Measurements from ENCODE around the gene STPG1. TPM values are rescaled to one million over a fixed set of nuclear protein-coding genes. Genes with fewer than 3 reads are reported as not detected.

Gene STPG1
- total RNA-seq, 1 experiment from 2014 or later = 14.9 TPM

- peak overlapping the region; percentile 67 for H2AFZ ChIP-seq (ENCODE audit: low read length)
- H3K27ac ChIP-seq (ENCODE audit: low read length) = peak overlapping the region; percentile 75
- H3K79me2 ChIP-seq (ENCODE audit: low read length) = no peaks in the 10 kb centered on the region
- peak overlapping the region; percentile 64 for H3K9ac ChIP-seq (ENCODE audit: low read length)
- BruUV-seq (replicated peaks) = TSS peak; percentile 56
- peak overlapping the region; percentile 89 for H3K4me2 ChIP-seq (ENCODE audit: low read length)
- ATAC-seq (peak; percentile 67), DNase-seq (peak; percentile 84)
- H3K36me3 ChIP-seq (ENCODE audit: low read depth, low read length) = no peaks in the 10 kb centered on the region
- intact Hi-C loops (cut with micrococcal nuclease) = loop anchor here (1.0 to 5.0 kb wide), 8 partner anchors 16 to 319 kb away; no protein-coding TSS in a partner anchor
- peaks cover 37% of the 10 kb centered on the region for H3K4me1 ChIP-seq (ENCODE audit: insufficient read depth, low read length)
- H3K27me3 ChIP-seq (ENCODE audit: low read length) = no peaks in the 10 kb centered on the region
- no peaks in the 10 kb centered on the region for H3F3A ChIP-seq (ENCODE audit: low read length, unreplicated experiment)
- no peaks in the 10 kb centered on the region for H3K9me2 ChIP-seq (replicated peaks; ENCODE audit: low read length)
- TF ChIP-seq EZH2phosphoT487 (IDR thresholded peaks at IDR 0.05; ENCODE audit: borderline replicate concordance, low read length) = no peak
- TF ChIP-seq CTCF (conservative IDR thresholded peaks at IDR 0.05; ENCODE audit: low read depth, low read length) = peak; percentile 96
- TF ChIP-seq EZH2 (IDR thresholded peaks at IDR 0.05; ENCODE audit: low read length, unreplicated experiment) = no peak
- CTCF ChIA-PET = interaction anchor here (0.5 to 4.3 kb wide), 15 partner anchors 17 to 243 kb away, joined by 3 to 64 read pairs (median 5); partner anchors contain the start of gene GRHL3
- no peaks in the 10 kb centered on the region for H4K20me1 ChIP-seq (ENCODE audit: low read length)
- peak overlapping the region; percentile 60 for H3K4me3 ChIP-seq (ENCODE audit: low read length)
- H3K9me3 ChIP-seq (ENCODE audit: low read length) = no peaks in the 10 kb centered on the region
- POLR2A ChIA-PET (ENCODE audit: unreplicated experiment) = interaction anchor here (0.5 kb wide), 1 partner anchor 192 kb away, joined by 11 read pairs; no protein-coding TSS in a partner anchor
Measured at GRCh38 chr1:24390924-24391782, 22.4 kb downstream of the STPG1 start.

- Histone ChIP-seq H3K4me1 (ENCODE audit: insufficient read depth, low read length) (peaks cover 40% of the 10 kb centered on the region), H3K9ac (ENCODE audit: low read length) (no peak overlapping the region), H2AFZ (ENCODE audit: low read length) (no peak overlapping the region), H3K27ac (ENCODE audit: low read length) (no peak overlapping the region), H3K36me3 (ENCODE audit: low read depth, low read length) (peaks cover 2% of the 10 kb centered on the region; the same call in 1 of the 2 replicates), H3K4me3 (ENCODE audit: low read length) (no peak overlapping the region), H3F3A (ENCODE audit: low read length, unreplicated experiment) (no peaks in the 10 kb centered on the region), H3K4me2 (ENCODE audit: low read length) (no peak overlapping the region), H3K79me2 (ENCODE audit: low read length) (no peaks in the 10 kb centered on the region), H3K9me2 (replicated peaks; ENCODE audit: low read length) (no peaks in the 10 kb centered on the region), H4K20me1 (ENCODE audit: low read length) (no peaks in the 10 kb centered on the region), H3K27me3 (ENCODE audit: low read length) (no peaks in the 10 kb centered on the region), H3K9me3 (ENCODE audit: low read length) (no peaks in the 10 kb centered on the region)
- intact Hi-C loops (cut with micrococcal nuclease) = no loop called here
- TF ChIP-seq EZH2phosphoT487 (IDR thresholded peaks at IDR 0.05; ENCODE audit: borderline replicate concordance, low read length) (no peak), EZH2 (IDR thresholded peaks at IDR 0.05; ENCODE audit: low read length, unreplicated experiment) (no peak), CTCF (conservative IDR thresholded peaks at IDR 0.05; ENCODE audit: low read depth, low read length) (no peak)
- ChIA-PET CTCF (interaction anchor here (1.5 kb wide), 1 partner anchor 187 kb away, joined by 8 read pairs; no protein-coding TSS in a partner anchor), POLR2A (ENCODE audit: unreplicated experiment) (no interaction called here)
- no TSS peak for BruUV-seq (replicated peaks)
- ATAC-seq = no peak
- no peak for DNase-seq
Measured at GRCh38 chr1:24389231-24389678, 24.3 kb downstream of the STPG1 start.
